ENCODE measurements around the gene CTNNA1. TPM values are rescaled to one million over a fixed set of nuclear protein-coding genes. Genes with fewer than 3 reads are reported as not detected.

The CTNNA1 gene
- polyA plus RNA-seq, 1 donor (not counting 4 experiments of a cell fraction or from before 2014, with no cell fraction given), result 119 TPM

DNA sequence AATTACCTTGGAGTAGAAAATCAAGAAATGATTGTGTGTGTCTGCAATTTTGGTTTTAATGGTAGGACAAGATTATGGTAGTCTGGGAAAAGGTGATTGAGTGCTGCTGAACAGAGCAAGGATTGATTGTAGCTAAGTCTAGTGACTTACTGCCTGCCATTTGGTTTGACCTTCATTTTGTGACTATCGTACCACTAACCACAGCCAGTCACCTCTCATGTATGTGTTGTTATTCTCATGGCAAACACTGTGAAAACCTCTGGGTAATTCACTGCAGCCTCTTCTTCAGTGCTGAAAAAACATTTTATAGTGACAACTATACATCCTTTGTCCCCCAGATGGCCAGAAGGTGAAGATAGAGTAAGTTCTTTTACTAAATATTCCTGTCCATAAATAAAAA lies 37.5 kb downstream of the CTNNA1 start:
- no peak overlapping the region for H3K27ac ChIP-seq (ENCODE audit: control insufficient read depth, insufficient read depth, low read length)
- H3K9me3 ChIP-seq (ENCODE audit: control insufficient read depth, low read depth, low read length), result no peaks in the 10 kb centered on the region
- no peak overlapping the region for H3K9ac ChIP-seq (ENCODE audit: control insufficient read depth, extremely low read depth, insufficient read depth, low read length)
- dilution Hi-C loops (cut with MboI; ENCODE audit: extremely low pct_ligation_motif_present, low sequenced_read_pairs), result no loop called here
- no peak overlapping the region for H3K4me2 ChIP-seq (ENCODE audit: control insufficient read depth, extremely low read depth, insufficient read depth, low read depth, low read length)
- peaks cover 86% of the 10 kb centered on the region for H3K79me2 ChIP-seq (ENCODE audit: control insufficient read depth, insufficient read depth, low read length)
- no peak overlapping the region for H3K4me3 ChIP-seq (ENCODE audit: control insufficient read depth in 2 of 3, extremely low read depth in 1 of 3, insufficient read depth in 2 of 3, low read depth in 1 of 3, low read length in 3 of 3)
- peaks cover 4% of the 10 kb centered on the region for H3K9me1 ChIP-seq (ENCODE audit: control insufficient read depth, extremely low read depth, insufficient read depth, low read length)
- TF ChIP-seq, protein P1, sequence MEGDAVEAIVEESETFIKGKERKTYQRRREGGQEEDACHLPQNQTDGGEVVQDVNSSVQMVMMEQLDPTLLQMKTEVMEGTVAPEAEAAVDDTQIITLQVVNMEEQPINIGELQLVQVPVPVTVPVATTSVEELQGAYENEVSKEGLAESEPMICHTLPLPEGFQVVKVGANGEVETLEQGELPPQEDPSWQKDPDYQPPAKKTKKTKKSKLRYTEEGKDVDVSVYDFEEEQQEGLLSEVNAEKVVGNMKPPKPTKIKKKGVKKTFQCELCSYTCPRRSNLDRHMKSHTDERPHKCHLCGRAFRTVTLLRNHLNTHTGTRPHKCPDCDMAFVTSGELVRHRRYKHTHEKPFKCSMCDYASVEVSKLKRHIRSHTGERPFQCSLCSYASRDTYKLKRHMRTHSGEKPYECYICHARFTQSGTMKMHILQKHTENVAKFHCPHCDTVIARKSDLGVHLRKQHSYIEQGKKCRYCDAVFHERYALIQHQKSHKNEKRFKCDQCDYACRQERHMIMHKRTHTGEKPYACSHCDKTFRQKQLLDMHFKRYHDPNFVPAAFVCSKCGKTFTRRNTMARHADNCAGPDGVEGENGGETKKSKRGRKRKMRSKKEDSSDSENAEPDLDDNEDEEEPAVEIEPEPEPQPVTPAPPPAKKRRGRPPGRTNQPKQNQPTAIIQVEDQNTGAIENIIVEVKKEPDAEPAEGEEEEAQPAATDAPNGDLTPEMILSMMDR (optimal IDR thresholded peaks at IDR 0.05 in 1 of 3, IDR thresholded peaks at IDR 0.05 in 1 of 3, conservative IDR thresholded peaks at IDR 0.05 in 1 of 3; ENCODE audit: extremely low read depth in 1 of 3, insufficient read depth in 2 of 3, low read length in 3 of 3), result no peak
- no peak for TF ChIP-seq EZH2 (IDR thresholded peaks at IDR 0.05; ENCODE audit: low read length)
- peaks cover 3 to 12% of the 10 kb centered on the region in 2 experiments for H3K36me3 ChIP-seq (ENCODE audit: control insufficient read depth in 2 of 2, extremely low read depth in 1 of 2, insufficient read depth in 2 of 2, low read length in 2 of 2)
- H3K4me1 ChIP-seq (ENCODE audit: control insufficient read depth, extremely low read depth, insufficient read depth, low read length), result no peaks in the 10 kb centered on the region
- peaks cover 10% of the 10 kb centered on the region for H4K20me1 ChIP-seq (ENCODE audit: control insufficient read depth, extremely low read depth, insufficient read depth, low read length)
- H2AFZ ChIP-seq (ENCODE audit: control insufficient read depth, low read length), result no peak overlapping the region
- DNase-seq (ENCODE audit: low read depth, low spot score) (no peak), FAIRE-seq (no peak)
- H3K27me3 ChIP-seq (ENCODE audit: control insufficient read depth, extremely low read depth, insufficient read depth, low read length), result no peaks in the 10 kb centered on the region

GRCh38 chr5:138792195-138792790 lies 39.1 kb downstream of the CTNNA1 start:
- dilution Hi-C loops (cut with MboI; ENCODE audit: extremely low pct_ligation_motif_present, low sequenced_read_pairs), result no loop called here
- Histone ChIP-seq H2AFZ (ENCODE audit: control insufficient read depth, low read length) (no peak overlapping the region), H4K20me1 (ENCODE audit: control insufficient read depth, extremely low read depth, insufficient read depth, low read length) (peaks cover 10% of the 10 kb centered on the region), H3K27ac (ENCODE audit: control insufficient read depth, insufficient read depth, low read length) (no peak overlapping the region), H3K4me1 (ENCODE audit: control insufficient read depth, extremely low read depth, insufficient read depth, low read length) (no peaks in the 10 kb centered on the region), H3K36me3 (ENCODE audit: control insufficient read depth in 2 of 2, extremely low read depth in 1 of 2, insufficient read depth in 2 of 2, low read length in 2 of 2) (peaks cover 0 to 12% of the 10 kb centered on the region in 2 experiments), H3K4me2 (ENCODE audit: control insufficient read depth, extremely low read depth, insufficient read depth, low read depth, low read length) (no peak overlapping the region), H3K9ac (ENCODE audit: control insufficient read depth, extremely low read depth, insufficient read depth, low read length) (no peak overlapping the region), H3K9me1 (ENCODE audit: control insufficient read depth, extremely low read depth, insufficient read depth, low read length) (peaks cover 4% of the 10 kb centered on the region), H3K27me3 (ENCODE audit: control insufficient read depth, extremely low read depth, insufficient read depth, low read length) (no peaks in the 10 kb centered on the region), H3K4me3 (ENCODE audit: control insufficient read depth in 2 of 3, extremely low read depth in 1 of 3, insufficient read depth in 2 of 3, low read depth in 1 of 3, low read length in 3 of 3) (no peak overlapping the region), H3K9me3 (ENCODE audit: control insufficient read depth, low read depth, low read length) (no peaks in the 10 kb centered on the region), H3K79me2 (ENCODE audit: control insufficient read depth, insufficient read depth, low read length) (peaks cover 81% of the 10 kb centered on the region)
- DNase-seq (ENCODE audit: low read depth, low spot score) (no peak), FAIRE-seq (no peak)
- no peak for TF ChIP-seq EZH2 (IDR thresholded peaks at IDR 0.05; ENCODE audit: low read length)

- Histone ChIP-seq H3K9ac (ENCODE audit: control insufficient read depth, extremely low read depth, insufficient read depth, low read length) (no peak overlapping the region), H3K36me3 (ENCODE audit: control insufficient read depth in 2 of 2, extremely low read depth in 1 of 2, insufficient read depth in 2 of 2, low read length in 2 of 2) (peaks cover 0 to 12% of the 10 kb centered on the region in 2 experiments), H3K9me3 (ENCODE audit: control insufficient read depth, low read depth, low read length) (no peaks in the 10 kb centered on the region), H3K27ac (ENCODE audit: control insufficient read depth, insufficient read depth, low read length) (no peak overlapping the region), H3K79me2 (ENCODE audit: control insufficient read depth, insufficient read depth, low read length) (peaks cover 83% of the 10 kb centered on the region), H3K4me1 (ENCODE audit: control insufficient read depth, extremely low read depth, insufficient read depth, low read length) (no peaks in the 10 kb centered on the region), H4K20me1 (ENCODE audit: control insufficient read depth, extremely low read depth, insufficient read depth, low read length) (peaks cover 16% of the 10 kb centered on the region), H3K4me3 (ENCODE audit: control insufficient read depth in 2 of 3, extremely low read depth in 1 of 3, insufficient read depth in 2 of 3, low read depth in 1 of 3, low read length in 3 of 3) (no peak overlapping the region), H3K9me1 (ENCODE audit: control insufficient read depth, extremely low read depth, insufficient read depth, low read length) (peaks cover 4% of the 10 kb centered on the region), H2AFZ (ENCODE audit: control insufficient read depth, low read length) (no peak overlapping the region), H3K4me2 (ENCODE audit: control insufficient read depth, extremely low read depth, insufficient read depth, low read depth, low read length) (no peak overlapping the region), H3K27me3 (ENCODE audit: control insufficient read depth, extremely low read depth, insufficient read depth, low read length) (no peaks in the 10 kb centered on the region)
- DNase-seq (ENCODE audit: low read depth, low spot score) (no peak), FAIRE-seq (no peak)
- TF ChIP-seq EZH2 (IDR thresholded peaks at IDR 0.05; ENCODE audit: low read length), result no peak
- TF ChIP-seq, protein P1 (optimal IDR thresholded peaks at IDR 0.05 in 1 of 3, IDR thresholded peaks at IDR 0.05 in 1 of 3, conservative IDR thresholded peaks at IDR 0.05 in 1 of 3; ENCODE audit: extremely low read depth in 1 of 3, insufficient read depth in 2 of 3, low read length in 3 of 3), result no peak
- dilution Hi-C loops (cut with MboI; ENCODE audit: extremely low pct_ligation_motif_present, low sequenced_read_pairs), result no loop called here
Measured at GRCh38 chr5:138793575-138793974, 40.4 kb downstream of the CTNNA1 start.

All from keratinocyte (primary cell).